A549 treated with AZD2906 at 1 μM for 4 hours (cell line): ENCODE results near the gene NELFCD. TPM values are rescaled to one million over a fixed set of nuclear protein-coding genes. Genes with fewer than 3 reads are reported as not detected.

Source experiments
- total RNA-seq: library from RNA; stranded (reverse); fragments of 200-300 nt; extraction: Qiagen RNA extraction; gene quantifications from 5 replicates; pipeline ENCODE4 v1.2.3, GENCODE V29; 2022

The NELFCD gene, protein sequence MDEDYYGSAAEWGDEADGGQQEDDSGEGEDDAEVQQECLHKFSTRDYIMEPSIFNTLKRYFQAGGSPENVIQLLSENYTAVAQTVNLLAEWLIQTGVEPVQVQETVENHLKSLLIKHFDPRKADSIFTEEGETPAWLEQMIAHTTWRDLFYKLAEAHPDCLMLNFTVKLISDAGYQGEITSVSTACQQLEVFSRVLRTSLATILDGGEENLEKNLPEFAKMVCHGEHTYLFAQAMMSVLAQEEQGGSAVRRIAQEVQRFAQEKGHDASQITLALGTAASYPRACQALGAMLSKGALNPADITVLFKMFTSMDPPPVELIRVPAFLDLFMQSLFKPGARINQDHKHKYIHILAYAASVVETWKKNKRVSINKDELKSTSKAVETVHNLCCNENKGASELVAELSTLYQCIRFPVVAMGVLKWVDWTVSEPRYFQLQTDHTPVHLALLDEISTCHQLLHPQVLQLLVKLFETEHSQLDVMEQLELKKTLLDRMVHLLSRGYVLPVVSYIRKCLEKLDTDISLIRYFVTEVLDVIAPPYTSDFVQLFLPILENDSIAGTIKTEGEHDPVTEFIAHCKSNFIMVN
- total RNA-seq, result 43.2 to 46.0 TPM (median 44.6 TPM) in 5 replicates

DNA sequence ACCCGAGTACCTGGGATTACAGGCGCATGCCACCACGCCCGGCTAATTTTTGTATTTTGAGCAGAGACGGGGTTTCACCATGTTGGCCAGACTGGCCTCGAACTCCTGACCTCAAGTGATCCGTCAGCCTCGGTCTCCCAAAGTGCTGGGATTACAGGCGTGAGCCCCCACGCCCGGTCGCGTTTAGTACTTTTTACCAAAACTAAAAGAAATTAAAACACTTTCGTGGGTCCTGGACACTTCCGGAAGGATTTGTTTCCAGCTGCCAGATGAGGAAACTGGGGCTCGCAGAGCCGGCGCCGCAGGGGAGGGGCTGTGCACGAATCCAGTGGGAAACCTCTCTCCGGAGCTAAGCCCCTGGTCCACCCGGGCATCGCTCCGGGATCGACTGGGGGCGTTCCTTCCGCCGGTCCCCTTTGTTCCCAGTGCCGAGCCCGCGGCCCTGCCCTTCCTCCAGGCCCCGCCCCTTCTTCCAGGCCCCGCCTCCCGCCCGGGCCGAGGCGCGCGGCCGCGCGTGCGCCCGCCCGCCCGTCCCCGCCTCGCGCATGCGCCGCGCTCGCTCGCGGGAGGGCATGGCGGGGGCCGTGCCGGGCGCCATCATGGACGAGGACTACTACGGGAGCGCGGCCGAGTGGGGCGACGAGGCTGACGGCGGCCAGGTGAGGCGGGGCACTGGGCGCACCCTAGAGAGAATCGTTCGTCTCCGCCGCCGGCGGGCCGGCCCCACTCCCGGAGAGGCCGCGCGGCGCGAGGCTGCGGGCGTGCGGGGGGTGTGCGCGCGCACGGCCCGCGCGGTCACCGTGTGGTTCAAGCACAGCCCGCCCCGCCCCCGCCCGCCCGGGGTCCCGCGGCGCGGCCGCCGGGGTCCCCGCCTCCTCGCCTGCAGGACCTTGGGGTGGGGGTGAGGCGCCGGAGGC is at the start of gene NELFCD:
NELFCD (plus strand) TSS at position 546 of the 917 bp plus-strand sequence; CDS start at position 600, 54 bp downstream.

DNA sequence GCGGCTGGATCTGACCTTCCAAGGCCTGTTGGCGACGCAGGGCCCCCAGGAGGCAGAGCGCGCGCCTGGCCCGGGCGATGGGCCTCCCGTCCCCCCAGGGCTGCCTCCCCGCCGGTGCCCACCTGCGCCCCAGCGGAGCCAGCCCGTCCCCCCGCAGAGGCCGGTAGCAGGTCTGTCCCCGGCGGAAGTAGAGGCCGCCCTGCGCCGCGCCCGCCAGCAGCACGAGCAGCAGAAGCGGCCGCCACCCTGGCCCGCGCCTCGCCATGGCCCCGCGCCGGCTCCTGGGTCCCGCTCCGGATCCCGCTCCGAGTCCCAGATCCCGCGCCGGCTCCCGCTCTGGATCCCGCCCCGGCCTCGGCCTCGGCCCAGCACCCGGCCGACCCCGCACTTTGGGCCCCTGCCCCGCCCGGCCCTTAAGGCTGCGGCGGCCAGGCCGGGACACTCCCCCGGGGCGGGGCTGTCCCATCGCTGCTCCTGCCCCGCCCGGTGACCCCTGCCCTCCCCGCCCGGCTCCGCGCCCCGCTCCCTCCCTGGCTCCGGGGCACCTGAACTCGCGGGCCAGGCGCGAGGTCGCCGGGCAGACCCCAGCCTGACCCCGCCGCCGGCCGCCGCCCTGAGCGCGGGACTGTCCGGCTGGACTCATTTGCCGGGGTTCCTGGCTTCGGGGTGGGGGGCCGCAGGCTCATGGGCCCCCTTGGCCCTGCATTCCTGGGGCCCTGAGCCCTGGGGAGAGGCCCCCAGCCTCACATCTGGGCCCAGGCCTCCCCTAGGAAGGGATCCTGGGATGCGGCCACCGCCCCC is 26.0 kb downstream of the NELFCD start, which contains the start of gene CTSZ:
CTSZ (minus strand) TSS at position 391 of the 801 bp plus-strand sequence; CDS start at position 265, 126 bp downstream.

DNA sequence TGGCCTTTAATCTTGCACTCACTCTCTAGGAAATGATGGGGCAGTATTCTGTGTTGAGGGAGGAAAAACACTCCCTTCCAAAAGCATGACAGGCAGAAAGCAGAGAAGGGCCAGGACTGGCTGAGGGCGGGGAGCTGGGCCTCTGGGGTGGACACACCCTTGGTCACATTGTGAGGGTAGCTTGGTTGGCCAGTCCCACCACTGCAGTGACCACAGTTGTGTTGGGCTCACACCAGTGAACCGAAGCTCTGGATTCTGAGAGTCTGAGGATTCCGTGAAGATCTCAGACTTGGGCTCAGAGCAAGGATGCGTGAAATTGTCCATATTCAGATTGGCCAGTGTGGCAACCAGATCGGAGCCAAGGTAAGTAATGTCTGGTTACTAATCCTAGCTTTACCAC is 38.2 kb downstream of the NELFCD start, which contains the start of gene TUBB1:
TUBB1 (plus strand) TSS at position 213 of the 400 bp plus-strand sequence; CDS start at position 307, 94 bp downstream.

DNA sequence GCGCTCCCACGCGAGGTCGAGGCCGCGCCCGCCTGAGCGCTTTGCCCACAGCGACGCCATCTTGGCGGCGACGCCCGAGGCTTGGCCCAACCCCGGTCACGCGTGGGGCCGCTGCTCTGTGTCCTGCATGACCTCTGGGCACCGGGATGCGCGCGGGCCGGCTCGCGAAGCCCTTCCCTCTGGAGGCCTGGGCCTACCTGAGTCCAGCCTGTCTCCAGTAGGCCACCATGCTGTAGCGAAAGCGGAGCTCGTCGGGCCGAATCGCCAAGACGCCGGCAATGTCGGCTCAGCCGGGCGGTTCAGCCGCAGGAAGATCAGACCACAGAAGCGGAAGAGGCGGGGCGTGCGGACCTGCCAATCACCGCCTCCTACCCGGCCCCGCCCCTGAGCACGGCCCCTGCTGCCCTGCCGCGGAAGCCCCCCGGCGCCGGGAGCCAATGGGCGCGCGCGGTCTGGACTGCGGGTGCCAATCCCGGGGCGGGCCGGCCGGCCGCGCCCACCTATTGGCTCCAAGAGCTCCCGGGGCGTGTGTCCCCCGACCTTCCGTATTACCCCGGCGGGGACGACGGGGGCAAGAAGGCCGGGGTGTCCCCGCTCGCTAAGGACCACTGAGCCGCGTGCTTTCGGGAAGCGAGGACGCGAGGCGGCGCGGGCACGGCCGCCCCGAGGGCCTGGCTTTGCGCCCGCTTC is 51.1 kb downstream of the NELFCD start, which contains the start of gene ATP5F1E:
ATP5F1E (minus strand) TSS at position 313 of the 690 bp plus-strand sequence; CDS start at position 229, 84 bp downstream.

DNA sequence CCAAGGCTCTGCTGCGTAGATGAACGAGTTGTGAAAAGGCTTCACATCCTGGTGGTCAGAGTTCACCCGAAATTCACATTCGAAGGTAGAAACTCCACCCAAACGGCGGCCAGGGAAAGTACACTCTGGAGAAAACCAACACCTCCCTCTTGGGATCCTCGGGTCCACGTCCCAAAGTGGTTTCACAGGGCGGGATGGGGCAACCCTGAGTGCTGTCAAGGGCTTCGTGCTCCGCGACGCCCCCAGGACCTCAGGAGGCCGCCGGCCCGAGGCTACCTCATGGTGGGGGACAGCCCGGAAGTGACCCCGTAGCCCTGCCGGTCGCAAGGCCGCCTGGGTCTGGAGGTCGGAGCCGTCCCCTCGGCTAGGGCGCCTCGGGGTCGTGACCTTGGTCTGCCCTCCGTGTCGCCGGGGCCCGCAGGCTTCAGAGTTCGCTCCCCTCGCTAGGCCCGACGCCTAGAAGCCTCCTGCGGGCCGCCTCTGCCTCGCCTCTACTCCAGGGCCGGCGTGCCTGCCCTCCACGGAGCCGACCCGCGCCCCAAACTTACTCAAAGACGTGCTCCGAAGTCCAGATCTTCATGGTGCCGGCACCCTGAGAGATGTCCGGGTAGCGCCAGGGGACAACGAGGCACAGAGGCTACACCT is 61.2 kb downstream of the NELFCD start, which contains the start of gene PRELID3B:
PRELID3B (minus strand) TSS at position 636 of the 645 bp plus-strand sequence; CDS start at position 580, 56 bp downstream.

Other genes starting within 250 kb of the NELFCD start
- gene GNAS-AS1, start 130.4 kb upstream of the NELFCD start, total RNA-seq, result not detected in 5 replicates
- 686 to 769 TPM (median 723 TPM) in 5 replicates for gene GNAS, start 128.5 kb upstream of the NELFCD start, total RNA-seq
- 155 to 197 TPM (median 192 TPM) in 5 replicates for gene CTSZ, start 26.0 kb downstream of the NELFCD start, total RNA-seq
- gene TUBB1, start 38.2 kb downstream of the NELFCD start, total RNA-seq, result 0.02 to 0.03 TPM (median 0.03 TPM) in 4 of 5 replicates, not detected in the other
- gene ATP5F1E, start 51.1 kb downstream of the NELFCD start, total RNA-seq, result 90.2 to 115 TPM (median 95.0 TPM) in 5 replicates
- 53.2 to 66.6 TPM (median 56.9 TPM) in 5 replicates for gene PRELID3B, start 61.5 kb downstream of the NELFCD start, total RNA-seq
- gene ZNF831, start 182.6 kb downstream of the NELFCD start, total RNA-seq, result not detected in 5 replicates